Measurements from ENCODE around the gene KCNK13. TPM values are rescaled to one million over a fixed set of nuclear protein-coding genes. Genes with fewer than 3 reads are reported as not detected.

Gene KCNK13
- total and polyA plus RNA-seq, 9 of the 15 experiments (the other 6 are each of a cell fraction or from before 2014, with no cell fraction given), result 0.03 to 0.05 TPM; not detected in 7

DNA sequence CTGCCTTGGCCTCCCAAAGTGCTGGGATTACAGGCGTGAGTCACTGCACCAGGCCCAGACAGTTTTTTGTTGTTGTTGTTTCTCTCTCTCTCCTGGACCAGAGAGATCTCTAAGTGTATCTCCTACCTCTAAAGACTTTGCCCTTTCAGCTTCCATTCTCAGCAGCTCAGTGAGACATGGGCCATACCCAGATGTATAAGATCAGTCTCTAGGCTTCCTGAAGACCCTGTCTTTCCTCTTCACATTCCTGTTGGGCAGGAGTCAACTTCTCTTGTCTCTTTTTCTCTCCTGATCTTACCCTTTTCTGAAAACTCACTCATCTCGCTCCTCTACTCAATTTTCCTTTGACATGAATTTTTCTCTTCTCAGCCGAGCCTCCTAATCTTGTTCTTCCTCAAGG lies 42.0 kb downstream of the KCNK13 start (continued):
- TF ChIP-seq, protein P1, sequence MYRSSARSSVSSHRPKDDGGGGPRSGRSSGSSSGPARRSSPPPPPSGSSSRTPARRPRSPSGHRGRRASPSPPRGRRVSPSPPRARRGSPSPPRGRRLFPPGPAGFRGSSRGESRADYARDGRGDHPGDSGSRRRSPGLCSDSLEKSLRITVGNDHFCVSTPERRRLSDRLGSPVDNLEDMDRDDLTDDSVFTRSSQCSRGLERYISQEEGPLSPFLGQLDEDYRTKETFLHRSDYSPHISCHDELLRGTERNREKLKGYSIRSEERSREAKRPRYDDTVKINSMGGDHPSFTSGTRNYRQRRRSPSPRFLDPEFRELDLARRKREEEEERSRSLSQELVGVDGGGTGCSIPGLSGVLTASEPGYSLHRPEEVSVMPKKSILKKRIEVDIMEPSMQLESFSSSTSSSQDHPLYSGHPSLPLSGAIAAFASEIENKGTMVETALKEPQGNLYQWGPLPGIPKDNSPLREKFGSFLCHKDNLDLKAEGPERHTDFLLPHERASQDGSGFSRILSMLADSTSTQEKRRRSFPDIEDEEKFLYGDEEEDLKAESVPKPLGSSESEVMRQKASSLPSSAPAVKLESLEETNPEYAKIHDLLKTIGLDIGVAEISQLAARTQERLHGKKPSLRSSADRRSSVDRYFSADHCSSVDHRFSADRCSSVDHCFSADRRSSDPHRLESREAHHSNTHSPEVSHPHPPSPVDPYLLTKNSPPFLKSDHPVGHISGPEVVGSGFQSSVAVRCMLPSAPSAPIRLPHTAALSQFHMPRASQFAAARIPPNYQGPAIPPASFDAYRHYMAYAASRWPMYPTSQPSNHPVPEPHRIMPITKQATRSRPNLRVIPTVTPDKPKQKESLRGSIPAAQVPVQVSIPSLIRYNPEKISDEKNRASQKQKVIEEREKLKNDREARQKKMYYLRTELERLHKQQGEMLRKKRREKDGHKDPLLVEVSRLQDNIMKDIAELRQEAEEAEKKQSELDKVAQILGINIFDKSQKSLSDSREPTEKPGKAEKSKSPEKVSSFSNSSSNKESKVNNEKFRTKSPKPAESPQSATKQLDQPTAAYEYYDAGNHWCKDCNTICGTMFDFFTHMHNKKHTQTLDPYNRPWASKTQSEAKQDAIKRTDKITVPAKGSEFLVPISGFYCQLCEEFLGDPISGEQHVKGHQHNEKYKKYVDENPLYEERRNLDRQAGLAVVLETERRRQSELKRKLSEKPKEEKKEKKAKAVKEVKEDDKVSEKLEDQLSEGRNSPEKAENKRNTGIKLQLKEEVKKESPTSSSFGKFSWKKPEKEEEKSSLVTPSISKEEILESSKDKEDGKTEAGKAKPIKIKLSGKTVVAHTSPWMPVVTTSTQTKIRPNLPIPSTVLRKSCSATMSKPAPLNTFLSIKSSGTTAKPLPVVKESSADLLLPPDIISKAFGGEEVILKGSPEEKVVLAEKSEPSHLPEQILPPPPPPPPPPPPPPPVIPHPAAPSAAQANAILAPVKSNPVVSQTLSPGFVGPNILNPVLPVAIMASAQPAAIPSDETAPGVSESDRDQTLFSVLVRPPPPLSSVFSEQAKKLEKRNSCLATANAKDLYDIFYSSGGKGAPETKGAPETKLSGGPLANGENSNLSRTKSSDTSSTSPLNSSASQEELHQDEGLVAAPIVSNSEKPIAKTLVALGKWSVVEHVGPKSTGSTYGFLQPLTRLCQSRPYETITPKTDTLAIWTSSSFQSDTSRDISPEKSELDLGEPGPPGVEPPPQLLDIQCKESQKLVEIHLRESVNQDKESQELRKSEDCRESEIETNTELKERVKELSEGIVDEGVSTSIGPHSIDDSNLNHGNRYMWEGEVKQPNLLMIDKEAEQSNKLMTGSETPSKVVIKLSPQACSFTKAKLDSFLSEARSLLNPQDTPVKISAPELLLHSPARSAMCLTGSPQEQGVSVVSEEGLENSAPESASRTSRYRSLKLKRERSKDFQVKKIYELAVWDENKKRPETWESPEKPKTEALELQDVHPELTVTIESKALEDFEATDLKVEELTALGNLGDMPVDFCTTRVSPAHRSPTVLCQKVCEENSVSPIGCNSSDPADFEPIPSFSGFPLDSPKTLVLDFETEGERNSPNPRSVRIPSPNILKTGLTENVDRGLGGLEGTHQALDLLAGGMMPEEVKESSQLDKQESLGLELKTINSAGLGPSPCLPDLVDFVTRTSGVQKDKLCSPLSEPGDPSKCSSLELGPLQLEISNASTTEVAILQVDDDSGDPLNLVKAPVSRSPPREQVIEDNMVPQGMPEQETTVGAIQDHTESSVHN (IDR thresholded peaks at IDR 0.05; ENCODE audit: borderline replicate concordance in 1 of 2, low read depth in 1 of 2), result no peak
- no peak for TF ChIP-seq PHTF2 (CRISPR knock-in tag; IDR thresholded peaks at IDR 0.05)

DNA sequence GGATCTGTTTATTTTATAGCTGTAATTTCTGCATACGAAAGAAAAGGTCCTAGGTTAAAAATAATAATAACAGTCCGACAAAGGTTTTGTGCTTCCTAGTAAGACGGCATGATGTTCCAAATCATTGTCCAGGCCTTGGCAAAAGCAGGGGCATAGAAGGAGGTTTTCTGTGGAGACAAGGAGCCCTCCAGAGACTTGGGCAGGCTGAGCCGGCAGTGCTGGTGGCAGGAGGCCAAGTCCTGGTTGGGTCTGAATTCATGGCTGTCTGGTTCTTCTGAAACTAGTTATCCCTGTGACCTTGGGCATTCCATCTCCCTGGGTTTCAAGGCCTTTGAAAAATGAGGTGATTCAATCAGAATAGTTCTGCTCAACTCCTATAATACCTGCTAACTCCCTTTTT lies 44.0 kb downstream of the KCNK13 start:
- peaks cover 4 to 18% of the 10 kb centered on the region in 2 experiments; a peak in 4 of 5 replicates for H3K27me3 ChIP-seq (ENCODE audit: control insufficient read depth in 2 of 2, insufficient read depth in 2 of 2, low read length in 2 of 2)
- no peak overlapping the region for H3K9ac ChIP-seq (ENCODE audit: insufficient read depth in 1 of 2, low read depth in 2 of 2, low read length in 2 of 2)
- intact Hi-C loops (cut with micrococcal nuclease) (no loop called here), in situ Hi-C loops (cut with MboI) (no loop called here)
- H3K9me3 ChIP-seq (replicated peaks; ENCODE audit: control insufficient read depth, insufficient read depth, low read depth, low read length), result no peaks in the 10 kb centered on the region
- no peaks in the 10 kb centered on the region for H3K79me2 ChIP-seq (ENCODE audit: control insufficient read depth, insufficient read depth, low read length)
- 0% methylated on average over 4 of the region's 4 CpGs for WGBS (ENCODE audit: insufficient coverage, low coverage, missing lambda C conversion rate)
- H3K27ac ChIP-seq (ENCODE audit: extremely low read depth, low read depth, low read length), result no peak overlapping the region
- H3K4me2 ChIP-seq (ENCODE audit: insufficient read depth, low read length), result no peak overlapping the region
- no TSS peak for BruUV-seq (replicated peaks)
- no peaks in the 10 kb centered on the region for H4K20me1 ChIP-seq (replicated peaks; ENCODE audit: control insufficient read depth, insufficient read depth, low read length)
- CTCF ChIA-PET (ENCODE audit: low intra/inter-chr PET ratio), result no interaction called here
- H2AFZ ChIP-seq (ENCODE audit: low read depth, low read length), result no peak overlapping the region
- no peaks in the 10 kb centered on the region for H3K9me1 ChIP-seq (ENCODE audit: control insufficient read depth, insufficient read depth, low read length)
- no peaks in the 10 kb centered on the region for H3K4me1 ChIP-seq (replicated peaks in 1 of 2; ENCODE audit: control insufficient read depth in 2 of 2, insufficient read depth in 2 of 2, low read length in 2 of 2)
- DNase-seq (ENCODE audit: extremely low read depth in 1 of 4, low spot score in 3 of 4) (no peak), ATAC-seq (no peak), FAIRE-seq (no peak)
- POLR2A ChIA-PET, result no interaction called here
- TF ChIP-seq MTA2 (IDR thresholded peaks at IDR 0.05; ENCODE audit: low read depth), result no peak
- TF ChIP-seq EHMT2 (IDR thresholded peaks at IDR 0.05), result no peak
- TF ChIP-seq ZNF408 (CRISPR knock-in tag; IDR thresholded peaks at IDR 0.05; ENCODE audit: low read depth), result no peak
- TF ChIP-seq KDM2B (CRISPR knock-in tag; IDR thresholded peaks at IDR 0.05), result no peak
- TF ChIP-seq, protein P2, sequence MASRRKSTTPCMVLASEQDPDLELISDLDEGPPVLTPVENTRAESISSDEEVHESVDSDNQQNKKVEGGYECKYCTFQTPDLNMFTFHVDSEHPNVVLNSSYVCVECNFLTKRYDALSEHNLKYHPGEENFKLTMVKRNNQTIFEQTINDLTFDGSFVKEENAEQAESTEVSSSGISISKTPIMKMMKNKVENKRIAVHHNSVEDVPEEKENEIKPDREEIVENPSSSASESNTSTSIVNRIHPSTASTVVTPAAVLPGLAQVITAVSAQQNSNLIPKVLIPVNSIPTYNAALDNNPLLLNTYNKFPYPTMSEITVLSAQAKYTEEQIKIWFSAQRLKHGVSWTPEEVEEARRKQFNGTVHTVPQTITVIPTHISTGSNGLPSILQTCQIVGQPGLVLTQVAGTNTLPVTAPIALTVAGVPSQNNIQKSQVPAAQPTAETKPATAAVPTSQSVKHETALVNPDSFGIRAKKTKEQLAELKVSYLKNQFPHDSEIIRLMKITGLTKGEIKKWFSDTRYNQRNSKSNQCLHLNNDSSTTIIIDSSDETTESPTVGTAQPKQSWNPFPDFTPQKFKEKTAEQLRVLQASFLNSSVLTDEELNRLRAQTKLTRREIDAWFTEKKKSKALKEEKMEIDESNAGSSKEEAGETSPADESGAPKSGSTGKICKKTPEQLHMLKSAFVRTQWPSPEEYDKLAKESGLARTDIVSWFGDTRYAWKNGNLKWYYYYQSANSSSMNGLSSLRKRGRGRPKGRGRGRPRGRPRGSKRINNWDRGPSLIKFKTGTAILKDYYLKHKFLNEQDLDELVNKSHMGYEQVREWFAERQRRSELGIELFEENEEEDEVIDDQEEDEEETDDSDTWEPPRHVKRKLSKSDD (conservative IDR thresholded peaks at IDR 0.05; ENCODE audit: low read length), result no peak
- no peak for TF ChIP-seq ZNF197 (CRISPR knock-in tag; IDR thresholded peaks at IDR 0.05; ENCODE audit: low read depth)
- no peak for TF ChIP-seq ZNF830 (CRISPR knock-in tag; IDR thresholded peaks at IDR 0.05)
- TF ChIP-seq CBX2 (IDR thresholded peaks at IDR 0.05; ENCODE audit: insufficient read depth, low read length, poor library complexity, severe bottlenecking), result no peak
- no peak for TF ChIP-seq ZNF165 (CRISPR knock-in tag; IDR thresholded peaks at IDR 0.05; ENCODE audit: borderline replicate concordance)
- no peaks in the 10 kb centered on the region for H3K36me3 ChIP-seq (ENCODE audit: control insufficient read depth, insufficient read depth, low read length)
- no peak overlapping the region for H3K4me3 ChIP-seq
